Naive thymus-derived CD8-positive, alpha-beta T cell (primary cell): ENCODE results near the gene MCF2L. TPM values are rescaled to one million over a fixed set of nuclear protein-coding genes. Genes with fewer than 3 reads are reported as not detected.
A peak's percentile ranks its signal among the peaks of the same experiment; 100 is the strongest.

ENCODE experiments used
- ATAC-seq, 2 donors: fragments of 150-1000 bp; cut with Tn5 transposase in 1 of 2; sonication (Bioruptor Pico), chemical (Tn5 transposase) in 1 of 2; 1 replicate in 1 of 2; 2 replicates in 1 of 2; pipeline ENCODE4 v1.10.0; 2021; ENCODE audit warnings: mild to moderate bottlenecking in 2 of 2, moderate library complexity in 2 of 2
- POLR2A ChIA-PET: fragments of 350-600 bp; sonication (Branson Sonifier 250); formaldehyde crosslinking; loops from one replicate; lab custom pipeline; 2021; ENCODE audit warnings: antibody characterized with exemption; lab: Charles Lee
- DNase-seq, 10 donors: peaks; one replicate each; pipeline versions ENCODE4 v3.0.0 to v3.0.0-alpha.2; 2020 to 2022
- H3K27ac Mint-ChIP-seq, 10 donors: one replicate each; pipeline ENCODE4 v1.8.0; 2020 to 2022; ENCODE audit warnings: mild to moderate bottlenecking in 10 of 10, mixed read lengths in 10 of 10, moderate library complexity in 4 of 10, inconsistent platforms in 1 of 10
- H3K27me3 Mint-ChIP-seq, 5 donors: one replicate each; pipeline ENCODE4 v1.8.0; 2021 to 2022; ENCODE audit warnings: mixed read lengths in 5 of 5
- H3K36me3 Mint-ChIP-seq, 3 donors: one replicate each; pipeline ENCODE4 v1.8.0; 2020 to 2022; ENCODE audit warnings: mixed read lengths in 3 of 3, mild to moderate bottlenecking in 2 of 3, inconsistent platforms in 1 of 3
- H3K4me1 Mint-ChIP-seq, 4 donors: one replicate each; pipeline ENCODE4 v1.8.0; 2021 to 2022; ENCODE audit warnings: mixed read lengths in 4 of 4
- H3K4me3 Mint-ChIP-seq, 10 donors: one replicate each; pipeline ENCODE4 v1.8.0; 2020 to 2022; ENCODE audit warnings: mild to moderate bottlenecking in 10 of 10, mixed read lengths in 10 of 10, moderate library complexity in 6 of 10, inconsistent platforms in 1 of 10
- H3K9me3 Mint-ChIP-seq, 9 donors: one replicate each; pipeline ENCODE4 v1.8.0; 2020 to 2022; ENCODE audit warnings: mixed read lengths in 9 of 9, mild to moderate bottlenecking in 3 of 9, inconsistent platforms in 1 of 9, moderate library complexity in 1 of 9
- polyA plus RNA-seq, 3 donors: library from polyadenylated mRNA; unstranded; fragments of 300-500 nt; fragmentation: Illumina TruSeq; gene quantifications; one replicate each; pipeline ENCODE4 v1.2.3, GENCODE V29; 2021
- total RNA-seq, 8 experiments: library from RNA in 2 of 8; stranded (reverse) in 2 of 8; gene quantifications; one replicate each; pipeline ENCODE4 v1.2.3 and lab custom pipeline; 2021 to 2026

MCF2L gene
- total and polyA plus RNA-seq, 5 experiments from 2014 or later: 0.81 to 30.3 (median 4.4) TPM

- Mint-ChIP-seq H3K4me1 (peaks cover 0 to 2% (median 0%) of the 10 kb centered on the region in 4 donors), H3K27ac (no peak overlapping the region), H3K9me3 (no peaks in the 10 kb centered on the region), H3K27me3 (no peaks in the 10 kb centered on the region), H3K4me3 (no peak overlapping the region), H3K36me3 (peaks cover 0 to 30% (median 7%) of the 10 kb centered on the region in 3 donors)
- peak in 1 of 10 donors; percentile 23 for DNase-seq
- no peak for ATAC-seq
- POLR2A ChIA-PET: no interaction called here
These were observed 119.1 kb downstream of the MCF2L start for GRCh38 chr13:113087923-113088690.

- H3K4me3 Mint-ChIP-seq: no peak overlapping the region
- H3K27ac Mint-ChIP-seq: no peak overlapping the region
- H3K4me1 Mint-ChIP-seq: peaks cover 0 to 2% (median 0%) of the 10 kb centered on the region in 4 donors
- H3K9me3 Mint-ChIP-seq: no peaks in the 10 kb centered on the region
- no peaks in the 10 kb centered on the region for H3K27me3 Mint-ChIP-seq
- H3K36me3 Mint-ChIP-seq: peaks cover 0 to 29% (median 7%) of the 10 kb centered on the region in 3 donors
- POLR2A ChIA-PET: no interaction called here
- ATAC-seq (no peak), DNase-seq (peak in 1 of 10 donors; percentile 22)
These were observed 119.6 kb downstream of the MCF2L start for GRCh38 chr13:113088691-113089020.

- peaks cover 0 to 2% (median 0%) of the 10 kb centered on the region in 4 donors for H3K4me1 Mint-ChIP-seq
- no peaks in the 10 kb centered on the region for H3K9me3 Mint-ChIP-seq
- no peak overlapping the region for H3K4me3 Mint-ChIP-seq
- no peaks in the 10 kb centered on the region for H3K27me3 Mint-ChIP-seq
- peak in 1 of 10 donors; percentile 50 for DNase-seq
- no peak overlapping the region for H3K27ac Mint-ChIP-seq
- POLR2A ChIA-PET: no interaction called here
- ATAC-seq: no peak
- peaks cover 0 to 27% (median 4%) of the 10 kb centered on the region in 3 donors for H3K36me3 Mint-ChIP-seq
These were observed 120.8 kb downstream of the MCF2L start for GRCh38 chr13:113089693-113090414.

- Mint-ChIP-seq H3K27ac (no peak overlapping the region), H3K4me3 (no peak overlapping the region), H3K9me3 (no peaks in the 10 kb centered on the region), H3K27me3 (no peaks in the 10 kb centered on the region), H3K36me3 (peaks cover 0 to 23% (median 4%) of the 10 kb centered on the region in 3 donors), H3K4me1 (peaks cover 0 to 2% (median under 1%) of the 10 kb centered on the region in 4 donors)
- POLR2A ChIA-PET: no interaction called here
- DNase-seq (no peak), ATAC-seq (no peak)
These were observed 121.4 kb downstream of the MCF2L start for GRCh38 chr13:113090415-113090770.

DNA sequence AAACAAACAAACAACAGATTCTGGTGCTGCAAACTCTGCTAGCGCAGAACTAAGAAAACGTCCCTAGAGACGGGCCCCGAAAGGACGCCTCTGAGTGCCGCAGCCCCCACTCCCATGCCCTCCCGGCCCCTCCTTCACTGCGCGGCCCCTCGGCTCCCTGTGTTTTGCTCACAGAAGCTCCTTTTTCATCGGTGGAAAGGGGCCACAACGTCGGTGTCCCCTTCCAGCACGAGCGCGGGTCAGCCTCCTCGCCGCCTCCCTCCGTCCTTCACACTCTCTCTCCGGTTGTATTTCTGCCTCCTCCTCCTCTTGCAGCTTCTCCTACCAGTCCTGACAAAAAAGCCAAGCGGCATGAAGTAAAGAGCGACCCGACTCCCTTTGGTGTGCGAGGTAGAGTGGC lies 121.8 kb downstream of the MCF2L start:
- no peak for ATAC-seq
- H3K36me3 Mint-ChIP-seq: peaks cover 0 to 23% (median 4%) of the 10 kb centered on the region in 3 donors

GRCh38 chr13:113091211-113091771 lies 122.3 kb downstream of the MCF2L start:
- DNase-seq: peak in 1 of 10 donors; percentile 15
- peak overlapping the region in 1 of 10 donors; percentile 74 for H3K27ac Mint-ChIP-seq
- ATAC-seq: no peak

More for the DNA sequence above, 121.8 kb downstream of the MCF2L start:
- peak in 1 of 10 donors; percentile 22 for DNase-seq
- POLR2A ChIA-PET: no interaction called here
- peak overlapping the region in 1 of 10 donors; percentile 74 for H3K27ac Mint-ChIP-seq
- H3K27me3 Mint-ChIP-seq: no peaks in the 10 kb centered on the region
- no peak overlapping the region for H3K4me3 Mint-ChIP-seq
- no peaks in the 10 kb centered on the region for H3K9me3 Mint-ChIP-seq
- peaks cover 0 to 2% (median under 1%) of the 10 kb centered on the region in 4 donors for H3K4me1 Mint-ChIP-seq

GRCh38 chr13:113091891-113092775 lies 123.1 kb downstream of the MCF2L start:
- H3K27me3 Mint-ChIP-seq: no peaks in the 10 kb centered on the region
- POLR2A ChIA-PET: no interaction called here
- peak overlapping the region in 1 of 10 donors; percentile 7 for H3K27ac Mint-ChIP-seq
- no peak overlapping the region for H3K4me3 Mint-ChIP-seq
- ATAC-seq (no peak), DNase-seq (peak in 1 of 10 donors; percentile 55)
- H3K36me3 Mint-ChIP-seq: peaks cover 0 to 20% (median 4%) of the 10 kb centered on the region in 3 donors
- H3K9me3 Mint-ChIP-seq: no peaks in the 10 kb centered on the region
- H3K4me1 Mint-ChIP-seq: peaks cover 0 to 2% (median under 1%) of the 10 kb centered on the region in 4 donors

More at GRCh38 chr13:113091211-113091771, 122.3 kb downstream of the MCF2L start:
- POLR2A ChIA-PET: no interaction called here
- Mint-ChIP-seq H3K4me1 (peaks cover 0 to 2% (median under 1%) of the 10 kb centered on the region in 4 donors), H3K27me3 (no peaks in the 10 kb centered on the region), H3K36me3 (peaks cover 0 to 23% (median 4%) of the 10 kb centered on the region in 3 donors), H3K4me3 (no peak overlapping the region), H3K9me3 (no peaks in the 10 kb centered on the region)

- H3K4me3 Mint-ChIP-seq: no peak overlapping the region
- POLR2A ChIA-PET: no interaction called here
These were observed 124.0 kb downstream of the MCF2L start for GRCh38 chr13:113092776-113093579.

DNA sequence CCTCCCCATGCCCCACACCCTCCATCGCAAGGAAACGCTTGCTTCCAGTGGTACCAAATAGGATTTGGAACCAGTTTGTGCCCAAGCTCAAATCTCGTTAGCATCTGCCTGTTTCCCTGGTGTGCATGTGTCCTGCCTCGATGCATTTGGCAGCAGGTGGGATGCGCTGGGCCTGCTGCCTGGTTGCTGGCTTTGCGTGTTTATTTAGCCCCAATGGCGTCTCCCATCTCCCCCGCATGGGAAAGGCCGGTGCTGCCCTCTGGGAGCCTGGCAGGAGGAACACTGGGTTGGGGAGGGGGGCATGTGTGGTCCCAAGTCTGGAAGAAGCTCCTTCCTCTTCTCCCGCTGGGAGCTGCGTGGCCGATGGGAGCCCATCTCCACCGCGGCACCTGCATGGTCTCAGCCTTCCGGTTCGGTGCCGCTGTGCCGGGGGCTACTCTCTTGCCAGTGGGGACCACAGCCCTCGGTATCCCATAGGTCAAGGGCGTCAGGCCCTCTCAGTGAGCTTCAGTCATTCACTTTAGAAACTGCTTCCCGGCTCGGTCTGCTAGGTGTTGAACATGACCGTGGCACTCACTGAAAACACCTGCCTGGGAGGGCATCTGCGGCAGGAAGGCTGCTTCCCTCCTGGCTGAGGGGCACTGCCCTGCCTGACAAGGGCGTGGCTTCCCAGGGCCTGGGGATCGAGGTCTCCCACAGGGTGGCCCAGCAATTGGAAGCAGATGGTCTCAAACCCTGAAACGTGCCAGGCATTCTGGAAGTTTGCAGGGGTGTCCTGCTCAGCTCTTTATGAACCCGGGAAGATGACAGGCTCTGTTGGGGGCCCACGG lies 124.8 kb downstream of the MCF2L start:
- POLR2A ChIA-PET: no interaction called here
- Mint-ChIP-seq H3K27me3 (no peaks in the 10 kb centered on the region), H3K4me3 (no peak overlapping the region), H3K4me1 (peaks cover 0 to 1% (median 0%) of the 10 kb centered on the region in 4 donors), H3K36me3 (peaks cover 0 to 11% (median 3%) of the 10 kb centered on the region in 3 donors), H3K27ac (peak overlapping the region in 1 of 10 donors; percentile 46), H3K9me3 (no peaks in the 10 kb centered on the region)
- DNase-seq (peak in 1 of 10 donors; percentile 50), ATAC-seq (no peak)

More at GRCh38 chr13:113092776-113093579, 124.0 kb downstream of the MCF2L start:
- Mint-ChIP-seq H3K4me1 (peaks cover 0 to 2% (median under 1%) of the 10 kb centered on the region in 4 donors), H3K9me3 (no peaks in the 10 kb centered on the region), H3K27ac (no peak overlapping the region), H3K36me3 (peaks cover 0 to 16% (median 2%) of the 10 kb centered on the region in 3 donors), H3K27me3 (no peaks in the 10 kb centered on the region)
- ATAC-seq (no peak), DNase-seq (peak in 1 of 10 donors; percentile 10)

DNA sequence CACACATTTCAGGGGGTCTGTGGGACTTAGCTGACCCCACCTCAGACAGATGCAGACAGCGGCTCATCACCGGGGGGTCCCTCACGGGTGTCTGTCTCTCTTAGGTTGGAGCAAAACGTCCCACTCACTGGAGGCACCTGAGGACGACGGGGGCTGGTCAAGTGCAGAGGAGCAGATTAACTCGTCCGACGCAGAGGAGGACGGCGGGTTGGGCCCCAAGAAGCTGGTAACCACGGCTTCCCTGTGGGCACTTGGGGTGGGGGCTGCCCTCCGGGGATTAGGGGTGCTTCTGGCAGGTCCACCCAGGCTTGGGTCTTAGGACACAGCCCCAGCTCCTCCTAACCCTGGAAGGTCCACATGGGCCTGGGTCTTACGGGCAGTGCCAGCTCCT lies 125.4 kb downstream of the MCF2L start:
- H3K27me3 Mint-ChIP-seq: no peaks in the 10 kb centered on the region
- H3K36me3 Mint-ChIP-seq: peaks cover 0 to 10% (median 2%) of the 10 kb centered on the region in 3 donors
- no peaks in the 10 kb centered on the region for H3K9me3 Mint-ChIP-seq
- peaks cover 0 to 1% (median 0%) of the 10 kb centered on the region in 4 donors for H3K4me1 Mint-ChIP-seq
- H3K4me3 Mint-ChIP-seq: no peak overlapping the region
- ATAC-seq (no peak), DNase-seq (no peak)
- H3K27ac Mint-ChIP-seq: no peak overlapping the region
- POLR2A ChIA-PET: no interaction called here
